ENCODE measurements around the gene CMTM4.
A peak's percentile ranks its signal among the peaks of the same experiment; 100 is the strongest.
"Not testable (repeated sequence)": the region's sequence is repeated elsewhere in the genome, so short reads cannot be mapped to it uniquely, and the experiment has no call there.

Gene CMTM4

DNA sequence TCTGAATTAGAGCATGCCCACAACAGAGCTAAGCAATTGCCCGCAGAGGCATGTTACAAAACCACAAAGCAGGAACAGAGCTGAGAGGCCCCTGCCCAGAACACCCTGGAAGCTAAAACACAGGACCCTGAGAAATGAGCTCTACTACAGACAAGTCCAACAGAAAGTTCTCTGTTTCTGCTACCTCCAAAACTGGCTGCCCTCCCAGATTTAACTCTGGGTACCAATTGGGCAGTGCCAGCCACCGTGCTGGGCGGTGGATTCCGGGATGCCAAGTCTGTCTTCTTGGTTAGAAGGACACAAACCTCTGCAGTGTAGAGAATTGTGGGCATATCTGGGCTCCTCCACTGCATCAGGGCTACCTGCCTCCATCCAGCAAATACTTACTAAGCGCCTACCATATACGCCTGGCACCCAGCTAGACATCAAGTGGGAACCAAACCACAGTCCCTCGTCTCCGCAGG lies 1.0 kb downstream of the CMTM4 start:
- TF ChIP-seq CTCF (conservative IDR thresholded peaks at IDR 0.05): no peak
- no peak for TF ChIP-seq ZFX (IDR thresholded peaks at IDR 0.05)
- H3K27ac ChIP-seq: peak overlapping the region; percentile 93

DNA sequence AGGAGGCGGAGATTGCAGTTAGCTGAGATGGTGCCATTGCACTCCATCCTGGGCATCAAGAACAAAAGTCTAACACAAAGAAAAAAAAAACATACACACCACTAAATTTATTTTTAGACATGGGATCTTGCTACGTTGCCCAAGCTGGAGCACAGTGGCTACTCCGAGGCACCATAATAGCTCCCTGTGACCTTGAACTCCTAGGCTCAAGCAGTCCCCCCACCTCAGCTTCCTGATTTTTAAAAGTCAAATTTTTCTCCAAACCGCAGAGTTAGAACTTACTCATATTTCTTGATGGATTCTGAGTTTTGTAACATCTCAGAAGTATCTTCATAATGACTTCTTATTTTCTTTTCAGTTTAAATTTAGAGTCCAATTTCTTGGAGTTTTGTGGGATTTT lies 3.4 kb downstream of the CMTM4 start:
- H3K27ac ChIP-seq: no peak overlapping the region
- TF ChIP-seq ZFX (IDR thresholded peaks at IDR 0.05) (no peak), CTCF (conservative IDR thresholded peaks at IDR 0.05) (no peak)

GRCh38 chr16:66692341-66692740 lies 4.2 kb downstream of the CMTM4 start:
- TF ChIP-seq ZFX (IDR thresholded peaks at IDR 0.05) (no peak), CTCF (conservative IDR thresholded peaks at IDR 0.05) (no peak)
- no peak overlapping the region for H3K27ac ChIP-seq

- no peak for TF ChIP-seq ZFX (IDR thresholded peaks at IDR 0.05)
- TF ChIP-seq CTCF (conservative IDR thresholded peaks at IDR 0.05): no peak
- no peak overlapping the region for H3K27ac ChIP-seq
Measured at GRCh38 chr16:66691234-66691633, 5.3 kb downstream of the CMTM4 start.

- H3K27ac ChIP-seq: no peak overlapping the region
- TF ChIP-seq ZFX (IDR thresholded peaks at IDR 0.05) (no peak), CTCF (conservative IDR thresholded peaks at IDR 0.05) (no peak)
Measured at GRCh38 chr16:66690106-66690847, 6.3 kb downstream of the CMTM4 start.

DNA sequence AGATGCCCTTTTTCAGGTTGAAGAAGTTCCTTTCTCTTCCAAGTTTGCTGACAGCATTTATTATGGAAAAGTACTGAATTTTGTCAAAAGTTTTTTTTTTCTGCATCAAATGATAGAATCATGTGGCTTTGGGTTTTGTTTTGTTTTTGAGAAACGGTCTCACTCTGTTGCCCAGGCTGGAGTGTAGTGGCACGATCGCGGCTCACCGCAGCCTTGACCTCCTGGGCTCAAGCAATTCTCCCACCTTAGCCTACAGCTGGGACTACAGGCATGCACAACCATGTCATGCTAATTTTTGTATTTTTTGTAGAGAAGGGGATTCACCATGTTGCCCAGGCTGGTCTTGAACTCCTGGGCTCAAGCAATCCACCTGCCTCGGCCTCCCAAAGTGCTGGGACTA lies 7.3 kb downstream of the CMTM4 start:
- no peak overlapping the region for H3K27ac ChIP-seq
- no peak for TF ChIP-seq CTCF (conservative IDR thresholded peaks at IDR 0.05)
- no peak for TF ChIP-seq ZFX (IDR thresholded peaks at IDR 0.05)

DNA sequence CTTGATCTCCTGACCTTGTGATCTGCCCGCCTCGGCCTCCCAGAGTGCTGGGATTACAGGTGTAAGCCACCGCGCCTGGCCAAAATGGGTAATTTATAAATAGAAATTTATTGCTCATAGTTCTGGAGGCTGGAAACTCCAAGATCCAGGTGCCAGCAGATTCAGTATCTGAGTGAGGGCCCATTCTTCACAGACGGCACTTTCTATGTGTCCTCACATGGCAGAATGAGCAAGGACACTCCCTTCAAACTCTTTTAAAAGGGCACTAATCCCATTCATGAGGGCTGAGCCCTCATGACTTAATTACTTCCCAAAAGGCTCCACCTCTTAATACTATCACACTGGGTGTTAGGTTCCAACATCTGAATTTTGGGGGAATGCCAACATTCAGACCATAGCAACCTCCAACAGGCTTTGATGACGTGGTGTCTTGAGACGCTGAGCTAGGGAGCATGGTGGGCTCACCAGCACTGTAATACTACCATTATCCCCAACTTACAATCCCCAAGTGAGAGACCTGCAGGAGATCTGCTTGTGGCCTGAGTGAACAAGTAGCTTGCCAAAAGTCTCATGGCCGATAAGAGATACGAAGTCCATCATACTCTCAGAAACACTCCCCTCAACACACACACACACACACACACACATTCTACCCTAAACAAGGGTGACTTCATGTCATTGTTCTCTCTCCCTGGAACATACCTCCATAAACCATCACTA lies 8.5 kb downstream of the CMTM4 start:
- TF ChIP-seq CTCF (conservative IDR thresholded peaks at IDR 0.05) (no peak), ZFX (IDR thresholded peaks at IDR 0.05) (no peak)
- no peak overlapping the region for H3K27ac ChIP-seq

DNA sequence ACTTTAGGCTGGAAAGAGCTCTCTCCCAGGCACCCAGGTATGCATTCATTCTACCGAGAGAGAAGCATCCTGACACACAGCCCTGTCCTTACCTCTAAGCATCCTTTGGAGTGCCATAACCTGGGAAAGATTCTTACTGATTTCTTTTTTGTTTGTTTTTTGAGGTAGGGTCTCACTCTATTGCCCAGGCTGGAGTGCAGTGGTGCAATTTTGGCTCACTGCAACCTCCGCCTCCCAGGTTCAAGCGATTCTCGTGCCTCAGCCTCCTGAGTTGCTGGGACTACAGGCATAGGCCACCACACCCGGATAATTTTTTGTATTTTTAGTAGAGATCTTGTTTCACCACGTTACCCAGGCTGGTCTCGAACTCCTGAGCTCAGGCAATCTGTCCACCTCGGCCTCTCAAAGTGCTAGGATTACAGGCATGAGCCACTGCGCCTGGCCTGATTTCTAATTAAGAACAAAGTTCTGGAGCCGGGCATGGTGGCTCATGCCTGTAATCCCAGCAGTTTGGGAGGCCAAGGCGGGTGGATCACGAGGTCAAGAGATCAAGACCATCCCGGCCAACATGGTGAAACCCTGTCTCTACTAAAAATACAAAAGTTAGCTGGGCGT lies 10.9 kb downstream of the CMTM4 start:
- H3K27ac ChIP-seq: not testable (repeated sequence)
